ENCODE results near the gene SGCD.

SGCD gene

DNA sequence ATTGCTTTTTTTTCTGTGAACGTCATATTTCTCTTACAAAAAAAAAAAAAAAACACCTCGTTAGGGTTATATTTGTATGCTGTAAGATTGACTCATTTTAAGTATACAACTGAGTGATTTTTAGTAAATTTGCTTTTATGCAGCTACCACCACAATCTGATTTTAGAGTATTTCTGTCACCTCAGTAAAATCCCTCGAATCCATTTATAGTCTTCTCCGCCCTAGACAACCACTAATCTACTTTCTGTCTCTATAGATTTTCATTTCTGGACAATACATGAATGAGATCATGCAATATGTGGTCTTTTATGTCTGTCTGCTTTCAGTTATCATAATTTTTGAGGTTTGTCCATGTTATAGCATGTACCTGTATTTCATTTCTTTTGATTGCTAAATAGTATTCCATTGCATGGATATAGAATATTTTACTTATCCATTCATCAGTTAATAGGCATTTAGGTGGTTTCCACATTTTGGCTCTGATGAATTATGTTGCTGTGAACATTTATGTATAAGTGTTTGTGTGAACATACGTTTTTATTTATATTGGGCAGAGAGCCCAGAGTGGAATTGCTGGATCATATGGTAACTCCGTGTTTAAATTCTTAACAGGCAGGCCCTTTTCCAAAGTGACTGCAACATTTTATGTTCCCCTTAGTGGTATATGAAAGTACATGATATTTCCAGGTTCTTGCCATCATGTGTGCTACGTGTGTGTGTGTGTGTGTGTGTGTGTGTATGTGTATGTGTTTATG, 171.4 kb downstream of the SGCD start:
- H3K9me3 Mint-ChIP-seq: peaks cover 1% of the 10 kb centered on the region
- DNase-seq (ENCODE audit: low spot score in 2 of 2): no peak
- no peak for ATAC-seq (ENCODE audit: low read depth)
- H3K27me3 Mint-ChIP-seq: peaks cover 12% of the 10 kb centered on the region
- H3K36me3 Mint-ChIP-seq: no peaks in the 10 kb centered on the region
- no peaks in the 10 kb centered on the region for H3K4me1 Mint-ChIP-seq
- H3K27ac Mint-ChIP-seq: no peak overlapping the region
- H3K4me3 Mint-ChIP-seq: no peak overlapping the region

DNA sequence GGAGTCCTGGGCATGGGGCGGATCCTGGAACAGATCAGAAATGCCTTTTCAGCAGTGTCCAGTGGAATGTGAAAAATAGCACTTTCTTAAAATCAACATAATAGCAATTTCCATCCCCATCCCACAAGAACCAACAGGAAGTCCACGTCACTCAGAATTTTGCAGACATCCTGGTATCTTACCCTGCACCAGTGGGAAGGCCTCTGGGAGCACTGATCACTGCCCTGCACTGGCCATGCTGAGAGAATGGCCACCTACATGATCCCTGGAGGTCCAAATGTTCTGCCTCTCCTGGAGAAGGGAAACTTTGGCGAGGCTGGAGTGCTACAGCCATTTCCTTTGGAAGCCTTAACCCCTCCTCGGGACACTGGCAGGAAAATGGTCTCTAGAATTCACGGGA, 173.8 kb downstream of the SGCD start:
- H3K27me3 Mint-ChIP-seq: peaks cover 14% of the 10 kb centered on the region
- ATAC-seq (ENCODE audit: low read depth) (no peak), DNase-seq (ENCODE audit: low spot score in 2 of 2) (no peak)
- H3K36me3 Mint-ChIP-seq: no peaks in the 10 kb centered on the region
- no peaks in the 10 kb centered on the region for H3K4me1 Mint-ChIP-seq
- H3K27ac Mint-ChIP-seq: no peak overlapping the region
- H3K4me3 Mint-ChIP-seq: no peak overlapping the region
- peaks cover 2% of the 10 kb centered on the region for H3K9me3 Mint-ChIP-seq

DNA sequence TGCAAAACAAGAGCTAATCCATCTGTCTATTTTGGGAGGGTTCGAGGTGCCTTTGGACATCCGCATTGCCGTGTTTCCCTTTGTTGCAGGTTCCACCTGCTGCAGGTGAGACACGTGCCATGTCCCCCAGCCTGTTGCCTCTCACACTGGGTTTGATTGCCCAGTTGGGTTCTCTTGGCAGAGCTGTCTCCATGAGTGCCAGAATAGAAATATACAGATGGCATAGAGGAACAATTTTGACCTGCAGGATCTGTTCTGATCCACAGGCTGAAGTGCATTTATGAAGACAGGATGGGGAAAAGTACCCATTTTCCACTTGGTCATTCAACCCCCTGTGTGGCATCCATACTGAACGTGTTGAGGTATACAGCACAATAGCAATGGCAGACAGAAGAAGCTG, 178.1 kb downstream of the SGCD start:
- Mint-ChIP-seq H3K4me3 (no peak overlapping the region), H3K27ac (no peak overlapping the region), H3K36me3 (no peaks in the 10 kb centered on the region), H3K4me1 (no peaks in the 10 kb centered on the region), H3K9me3 (peaks cover 1% of the 10 kb centered on the region), H3K27me3 (peaks cover 10% of the 10 kb centered on the region)
- ATAC-seq (ENCODE audit: low read depth) (no peak), DNase-seq (ENCODE audit: low spot score in 2 of 2) (no peak)

- H3K4me3 Mint-ChIP-seq: no peak overlapping the region
- DNase-seq (ENCODE audit: low spot score in 2 of 2): no peak
- H3K36me3 Mint-ChIP-seq: no peaks in the 10 kb centered on the region
- ATAC-seq (ENCODE audit: low read depth): no peak
- peaks cover 3% of the 10 kb centered on the region for H3K9me3 Mint-ChIP-seq
- H3K27me3 Mint-ChIP-seq: peaks cover 5% of the 10 kb centered on the region
- H3K4me1 Mint-ChIP-seq: no peaks in the 10 kb centered on the region
- no peak overlapping the region for H3K27ac Mint-ChIP-seq
Measured at GRCh38 chr5:156513123-156513815, 186.3 kb downstream of the SGCD start.

- H3K4me1 Mint-ChIP-seq: no peaks in the 10 kb centered on the region
- ATAC-seq (ENCODE audit: low read depth) (no peak), DNase-seq (ENCODE audit: low spot score in 2 of 2) (no peak)
- peaks cover 5% of the 10 kb centered on the region for H3K27me3 Mint-ChIP-seq
- H3K9me3 Mint-ChIP-seq: peaks cover 11% of the 10 kb centered on the region
- H3K27ac Mint-ChIP-seq: no peak overlapping the region
- H3K36me3 Mint-ChIP-seq: no peaks in the 10 kb centered on the region
- no peak overlapping the region for H3K4me3 Mint-ChIP-seq
Measured at GRCh38 chr5:156515121-156515520, 188.2 kb downstream of the SGCD start.

- Mint-ChIP-seq H3K27me3 (peaks cover 5% of the 10 kb centered on the region), H3K4me3 (no peak overlapping the region), H3K27ac (no peak overlapping the region), H3K36me3 (no peaks in the 10 kb centered on the region), H3K4me1 (no peaks in the 10 kb centered on the region), H3K9me3 (peaks cover 12% of the 10 kb centered on the region)
- no peak for ATAC-seq (ENCODE audit: low read depth)
- DNase-seq (ENCODE audit: low spot score in 2 of 2): no peak
Measured at GRCh38 chr5:156515803-156516360, 188.9 kb downstream of the SGCD start.

GRCh38 chr5:156522651-156523529, 195.9 kb downstream of the SGCD start:
- Mint-ChIP-seq H3K4me1 (no peaks in the 10 kb centered on the region), H3K27ac (no peak overlapping the region), H3K4me3 (no peak overlapping the region), H3K36me3 (no peaks in the 10 kb centered on the region), H3K9me3 (peaks cover 14% of the 10 kb centered on the region), H3K27me3 (no peaks in the 10 kb centered on the region)
- ATAC-seq (ENCODE audit: low read depth) (no peak), DNase-seq (ENCODE audit: low spot score in 2 of 2) (no peak)

GRCh38 chr5:156523607-156524006, 196.6 kb downstream of the SGCD start:
- ATAC-seq (ENCODE audit: low read depth) (no peak), DNase-seq (ENCODE audit: low spot score in 2 of 2) (no peak)
- Mint-ChIP-seq H3K9me3 (peaks cover 9% of the 10 kb centered on the region), H3K27ac (no peak overlapping the region), H3K4me3 (no peak overlapping the region), H3K27me3 (no peaks in the 10 kb centered on the region), H3K36me3 (no peaks in the 10 kb centered on the region), H3K4me1 (no peaks in the 10 kb centered on the region)

DNA sequence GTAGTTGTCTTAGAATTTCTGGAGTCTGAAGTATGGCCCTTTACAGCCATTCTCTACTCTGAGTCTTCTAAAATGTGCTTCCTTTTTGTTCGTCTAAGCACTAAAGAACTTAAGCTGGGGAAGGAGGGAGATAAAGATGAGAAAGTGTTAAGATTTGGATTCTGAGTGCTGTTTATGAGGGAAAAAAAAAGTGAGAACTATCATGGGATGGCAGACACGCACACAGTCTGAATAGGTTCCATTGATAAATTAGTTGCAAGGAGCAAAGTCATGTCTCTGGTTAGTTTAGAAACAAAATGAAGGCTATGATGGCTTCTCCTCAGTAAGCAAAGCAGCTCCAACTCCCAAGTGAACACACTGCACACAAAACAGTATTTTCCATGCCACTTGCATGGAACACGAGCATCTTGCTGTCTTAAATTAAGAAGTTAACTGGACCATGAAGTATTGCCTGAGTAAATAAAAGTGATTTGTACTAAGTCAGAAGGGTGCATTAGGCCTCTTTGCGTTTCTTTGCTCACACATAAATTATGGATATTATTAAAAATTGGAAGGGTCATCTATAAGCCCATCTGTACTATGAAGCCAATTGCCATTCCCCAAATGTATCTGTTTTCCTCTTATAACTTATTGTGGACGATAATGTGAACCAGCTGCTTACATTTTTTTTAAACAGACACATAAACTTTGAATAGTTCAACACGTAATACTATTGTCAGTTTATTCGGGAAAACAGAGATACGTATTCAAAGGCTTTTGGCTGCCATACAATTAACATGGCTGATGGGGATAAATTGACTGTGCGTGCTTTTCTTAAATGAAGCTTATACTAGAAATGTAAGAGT, 199.3 kb downstream of the SGCD start:
- no peaks in the 10 kb centered on the region for H3K4me1 Mint-ChIP-seq
- no peak for DNase-seq (ENCODE audit: low spot score in 2 of 2)
- no peaks in the 10 kb centered on the region for H3K9me3 Mint-ChIP-seq
- ATAC-seq (ENCODE audit: low read depth): no peak
- H3K27me3 Mint-ChIP-seq: no peaks in the 10 kb centered on the region
- H3K36me3 Mint-ChIP-seq: no peaks in the 10 kb centered on the region
- no peak overlapping the region for H3K4me3 Mint-ChIP-seq
- no peak overlapping the region for H3K27ac Mint-ChIP-seq

GRCh38 chr5:156527611-156528010, 200.6 kb downstream of the SGCD start:
- H3K4me1 Mint-ChIP-seq: no peaks in the 10 kb centered on the region
- H3K27me3 Mint-ChIP-seq: no peaks in the 10 kb centered on the region
- DNase-seq (ENCODE audit: low spot score in 2 of 2): no peak
- H3K36me3 Mint-ChIP-seq: no peaks in the 10 kb centered on the region
- H3K4me3 Mint-ChIP-seq: no peak overlapping the region
- ATAC-seq (ENCODE audit: low read depth): no peak
- no peak overlapping the region for H3K27ac Mint-ChIP-seq
- no peaks in the 10 kb centered on the region for H3K9me3 Mint-ChIP-seq

- no peaks in the 10 kb centered on the region for H3K27me3 Mint-ChIP-seq
- H3K4me1 Mint-ChIP-seq: no peaks in the 10 kb centered on the region
- no peak overlapping the region for H3K27ac Mint-ChIP-seq
- DNase-seq (ENCODE audit: low spot score in 2 of 2): no peak
- no peak overlapping the region for H3K4me3 Mint-ChIP-seq
- no peaks in the 10 kb centered on the region for H3K36me3 Mint-ChIP-seq
- H3K9me3 Mint-ChIP-seq: no peaks in the 10 kb centered on the region
- ATAC-seq (ENCODE audit: low read depth): no peak
Measured at GRCh38 chr5:156528673-156529072, 201.7 kb downstream of the SGCD start.

GRCh38 chr5:156529892-156530291, 202.9 kb downstream of the SGCD start:
- Mint-ChIP-seq H3K4me3 (no peak overlapping the region), H3K36me3 (no peaks in the 10 kb centered on the region), H3K27ac (no peak overlapping the region)

DNA sequence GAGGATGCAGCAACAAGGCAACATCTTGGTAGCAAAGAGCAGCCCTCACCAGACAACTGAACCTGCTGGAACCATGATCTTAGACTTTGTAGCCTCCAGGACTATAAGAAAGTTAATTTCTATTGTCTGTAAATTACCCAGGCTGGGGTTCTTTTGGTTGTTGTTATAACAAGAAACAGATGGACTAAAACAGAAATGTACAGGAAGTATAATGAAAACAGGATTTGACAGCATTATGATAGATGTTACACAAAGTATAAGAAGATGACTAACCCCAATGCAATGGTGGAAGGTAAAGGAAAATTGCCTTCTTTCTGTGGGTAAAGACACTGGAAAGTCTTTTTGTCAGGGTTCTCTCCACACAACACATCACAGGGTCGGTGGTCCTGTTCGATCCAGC, 204.2 kb downstream of the SGCD start:
- Mint-ChIP-seq H3K9me3 (no peaks in the 10 kb centered on the region), H3K27ac (no peak overlapping the region), H3K36me3 (no peaks in the 10 kb centered on the region), H3K27me3 (no peaks in the 10 kb centered on the region), H3K4me3 (no peak overlapping the region), H3K4me1 (no peaks in the 10 kb centered on the region)
- ATAC-seq (ENCODE audit: low read depth) (no peak), DNase-seq (ENCODE audit: low spot score in 2 of 2) (no peak)

More at GRCh38 chr5:156529892-156530291, 202.9 kb downstream of the SGCD start:
- no peaks in the 10 kb centered on the region for H3K27me3 Mint-ChIP-seq
- no peaks in the 10 kb centered on the region for H3K9me3 Mint-ChIP-seq
- DNase-seq (ENCODE audit: low spot score in 2 of 2) (no peak), ATAC-seq (ENCODE audit: low read depth) (no peak)
- H3K4me1 Mint-ChIP-seq: no peaks in the 10 kb centered on the region
